LHCN-M2 (cell line): ENCODE data around the gene TBATA. TPM values are rescaled to one million over a fixed set of nuclear protein-coding genes. Genes with fewer than 3 reads are reported as not detected.
A peak's percentile ranks its signal among the peaks of the same experiment; 100 is the strongest.
"Not testable (repeated sequence)": the region's sequence is repeated elsewhere in the genome, so short reads cannot be mapped to it uniquely, and the experiment has no call there.

Experiments used
- DNase-seq: peaks from one replicate; pipeline ENCODE4 v3.0.0-alpha.2; 2012; ENCODE audit warnings: low read depth
- total RNA-seq: library from RNA; depleted of rRNA; stranded (reverse); fragments of >200 nt; gene quantifications from 2 replicates; pipeline ENCODE4 v1.2.3, GENCODE V29; 2014

The TBATA gene
- total RNA-seq, 1 experiment from 2014 or later, result not detected

GRCh38 chr10:70779511-70780369 lies 5.4 kb downstream of the TBATA start:
- no peak for DNase-seq

DNA sequence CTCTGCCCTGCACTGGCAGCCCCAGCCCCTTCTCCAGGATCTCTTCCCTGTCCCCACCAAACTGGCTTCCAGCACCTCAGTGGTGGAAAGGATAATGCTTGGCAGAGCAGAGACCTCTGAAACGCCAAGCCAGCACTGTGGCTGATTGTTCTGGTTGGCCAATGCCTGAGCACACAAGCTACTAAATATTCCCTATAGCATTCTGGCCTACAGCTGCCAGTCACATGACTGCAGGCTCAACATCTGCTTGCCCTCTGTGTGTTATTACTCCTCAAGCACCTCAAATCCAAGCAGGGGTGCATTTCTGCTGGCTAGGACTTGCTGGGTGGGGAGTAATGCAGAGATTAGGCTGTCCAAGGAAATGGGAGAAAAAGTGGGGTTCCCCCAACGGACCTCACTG lies 6.1 kb downstream of the TBATA start:
- peak; percentile 16 for DNase-seq

- DNase-seq, result no peak
Measured at GRCh38 chr10:70778267-70778924, 6.8 kb downstream of the TBATA start.

- no peak for DNase-seq
Measured at GRCh38 chr10:70777063-70777875, 7.9 kb downstream of the TBATA start.

GRCh38 chr10:70776455-70777005 lies 8.6 kb downstream of the TBATA start:
- no peak for DNase-seq

DNA sequence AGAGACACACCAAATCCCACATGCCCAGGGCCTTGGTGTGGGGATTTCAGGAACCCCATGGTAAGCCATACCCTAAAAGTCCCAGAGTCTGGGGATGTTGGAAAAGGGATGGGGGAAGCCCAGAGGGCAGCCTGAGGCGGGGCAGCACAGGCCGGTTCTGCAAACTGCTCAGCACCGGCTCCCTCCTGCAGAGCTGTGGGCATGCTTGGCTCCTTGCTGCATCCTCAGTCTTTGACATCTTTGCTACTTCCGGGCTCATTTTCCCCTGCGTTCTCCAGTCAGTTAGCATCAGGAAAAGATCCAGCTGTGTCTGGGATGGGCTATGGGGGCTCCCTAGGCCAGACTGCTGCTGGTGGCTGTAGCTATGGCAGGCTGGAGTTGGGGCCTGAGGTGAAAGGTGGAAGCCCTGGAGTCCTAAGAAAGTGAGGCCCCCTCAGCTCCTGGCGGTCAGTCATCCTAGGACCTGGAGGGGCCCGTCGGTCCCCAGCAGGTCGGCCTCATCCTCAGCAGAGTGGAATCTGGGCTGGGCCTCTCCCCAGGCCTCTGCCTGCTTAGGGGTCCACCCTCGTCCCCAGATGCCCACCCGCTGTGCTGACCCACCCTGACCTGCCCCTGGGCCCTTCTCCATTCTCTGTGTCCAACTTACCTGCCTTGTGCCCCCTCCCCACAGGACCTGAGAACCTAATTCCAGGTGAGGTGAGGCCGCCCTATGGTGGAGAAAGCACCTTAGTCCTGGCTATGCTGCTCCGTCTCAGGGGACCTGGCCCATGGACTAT lies 9.3 kb downstream of the TBATA start:
- DNase-seq, result no peak

- DNase-seq, result no peak
Measured at GRCh38 chr10:70774810-70775678, 10.1 kb downstream of the TBATA start.

DNA sequence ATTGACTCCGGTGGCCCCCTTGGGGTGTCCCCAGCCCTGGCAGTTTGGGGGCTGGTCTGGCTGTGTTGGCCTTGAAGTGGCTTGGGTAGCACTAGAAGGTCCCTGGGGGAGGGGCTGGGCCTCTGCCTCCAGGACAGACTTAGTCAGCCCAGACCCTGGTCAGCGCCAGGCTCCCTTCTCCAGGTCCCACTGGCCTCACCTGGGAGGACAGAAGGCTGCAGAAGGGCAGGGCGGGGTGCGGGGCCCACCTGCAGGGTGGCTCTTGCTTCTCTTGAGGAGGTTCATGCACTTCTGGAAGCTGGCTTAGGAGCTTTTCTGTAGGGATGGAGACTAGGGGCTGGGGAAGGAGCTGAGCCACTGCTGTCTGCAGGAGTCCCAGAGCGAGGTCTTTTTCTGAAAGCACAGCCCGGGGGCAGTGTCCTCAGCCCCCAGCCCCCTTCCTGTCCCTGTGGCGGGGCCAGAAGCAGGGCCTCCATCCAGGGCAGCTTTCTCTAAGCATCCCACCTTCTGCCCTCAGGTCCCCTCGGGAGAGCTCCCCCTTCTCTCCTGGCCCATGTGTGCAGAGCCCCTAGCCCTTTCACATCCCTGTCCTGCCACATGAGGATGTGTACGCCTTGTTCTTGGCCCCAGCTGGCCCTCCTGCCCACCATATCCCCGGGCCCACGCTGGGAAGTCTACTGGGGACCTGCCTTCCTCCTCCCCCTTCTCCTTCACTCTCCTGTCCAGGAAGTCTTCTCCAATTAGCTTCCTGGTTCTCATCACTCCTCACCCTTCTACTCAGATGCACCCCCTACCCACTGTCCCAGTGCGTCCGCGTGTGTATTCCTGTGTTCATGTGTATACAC lies 11.0 kb downstream of the TBATA start:
- DNase-seq, result no peak

DNA sequence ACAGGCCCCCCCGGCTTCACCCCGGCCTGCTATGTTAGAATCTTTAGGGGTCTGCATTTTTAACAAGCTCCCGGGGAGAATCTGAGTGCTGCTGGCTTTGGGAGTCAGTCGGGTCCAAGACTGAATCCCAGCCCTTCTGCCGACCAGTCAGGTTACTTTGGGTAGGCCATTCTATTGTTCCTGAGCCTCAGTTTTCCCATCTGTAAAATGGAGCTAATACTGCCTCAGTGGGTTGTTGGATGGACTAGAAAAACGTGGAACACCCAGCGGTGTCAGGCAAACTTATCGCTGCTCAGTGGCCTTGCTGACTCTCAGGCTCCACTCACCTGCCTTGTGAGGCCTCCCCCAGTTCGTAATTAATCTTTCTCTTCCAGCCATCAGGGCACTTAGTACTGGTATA lies 11.7 kb downstream of the TBATA start:
- no peak for DNase-seq

DNA sequence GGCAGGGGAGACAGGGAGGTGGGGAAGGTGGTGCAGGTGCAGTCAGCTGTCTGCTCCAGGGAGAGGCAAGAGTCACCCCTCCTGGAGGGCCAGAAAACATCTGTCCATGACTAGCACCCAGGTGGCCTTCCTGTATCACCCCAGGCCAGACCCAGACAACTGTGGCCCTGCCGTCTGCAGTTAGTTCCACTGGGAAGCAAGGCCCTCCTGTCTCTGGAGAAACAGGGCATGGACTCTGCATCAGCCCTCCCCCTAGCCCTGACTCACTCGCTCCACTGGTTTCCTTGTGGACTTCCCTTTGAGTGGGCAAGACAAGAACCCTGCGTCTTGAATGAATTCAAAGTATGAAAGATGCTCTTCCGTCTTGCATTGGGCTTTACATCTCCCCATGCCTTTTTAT lies 12.6 kb downstream of the TBATA start:
- no peak for DNase-seq

- no peak for DNase-seq
Measured at GRCh38 chr10:70771311-70772194, 13.6 kb downstream of the TBATA start.

DNA sequence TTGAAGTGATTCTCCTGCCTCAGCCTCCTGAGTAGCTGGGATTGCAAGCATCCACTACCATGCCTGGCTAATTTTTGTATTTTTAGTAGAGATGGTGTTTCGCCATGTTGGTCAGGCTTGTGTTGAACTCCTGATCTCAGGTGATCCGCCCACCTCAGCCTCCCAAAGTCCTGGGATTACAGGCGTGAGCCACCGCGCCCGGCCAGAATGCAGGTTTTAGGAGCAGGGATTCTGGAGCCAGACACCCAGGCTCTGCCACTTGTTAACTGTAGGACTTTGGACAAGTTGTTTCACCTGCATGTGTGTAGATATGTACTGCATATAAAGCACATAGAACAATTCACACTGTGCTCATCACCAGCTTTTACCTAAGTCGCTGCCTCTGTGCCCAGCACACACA lies 14.7 kb downstream of the TBATA start:
- not testable (repeated sequence) for DNase-seq

DNA sequence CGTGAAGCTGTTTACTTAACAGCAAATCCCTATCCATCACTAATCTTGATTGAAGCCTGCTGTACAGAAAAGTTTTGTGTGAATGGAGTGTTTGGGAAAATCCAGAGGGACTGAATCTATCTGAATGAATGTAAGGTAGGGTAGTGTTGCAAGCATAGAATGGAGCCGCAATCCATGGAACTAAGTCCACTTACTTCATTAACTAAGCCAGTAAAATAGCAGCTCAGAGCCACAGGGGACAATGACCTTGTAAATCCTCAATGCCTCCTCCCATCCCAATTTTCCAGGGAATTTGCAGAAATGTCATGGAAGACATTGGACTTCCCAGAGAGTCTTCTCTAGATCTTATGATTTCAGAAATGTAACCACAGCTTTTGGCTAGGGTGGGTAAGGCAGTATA lies 15.2 kb downstream of the TBATA start:
- DNase-seq, result no peak

- DNase-seq, result no peak
Measured at GRCh38 chr10:70769121-70769520, 16.1 kb downstream of the TBATA start.

GRCh38 chr10:70768026-70768685 lies 17.0 kb downstream of the TBATA start:
- DNase-seq, result not testable (repeated sequence)

DNA sequence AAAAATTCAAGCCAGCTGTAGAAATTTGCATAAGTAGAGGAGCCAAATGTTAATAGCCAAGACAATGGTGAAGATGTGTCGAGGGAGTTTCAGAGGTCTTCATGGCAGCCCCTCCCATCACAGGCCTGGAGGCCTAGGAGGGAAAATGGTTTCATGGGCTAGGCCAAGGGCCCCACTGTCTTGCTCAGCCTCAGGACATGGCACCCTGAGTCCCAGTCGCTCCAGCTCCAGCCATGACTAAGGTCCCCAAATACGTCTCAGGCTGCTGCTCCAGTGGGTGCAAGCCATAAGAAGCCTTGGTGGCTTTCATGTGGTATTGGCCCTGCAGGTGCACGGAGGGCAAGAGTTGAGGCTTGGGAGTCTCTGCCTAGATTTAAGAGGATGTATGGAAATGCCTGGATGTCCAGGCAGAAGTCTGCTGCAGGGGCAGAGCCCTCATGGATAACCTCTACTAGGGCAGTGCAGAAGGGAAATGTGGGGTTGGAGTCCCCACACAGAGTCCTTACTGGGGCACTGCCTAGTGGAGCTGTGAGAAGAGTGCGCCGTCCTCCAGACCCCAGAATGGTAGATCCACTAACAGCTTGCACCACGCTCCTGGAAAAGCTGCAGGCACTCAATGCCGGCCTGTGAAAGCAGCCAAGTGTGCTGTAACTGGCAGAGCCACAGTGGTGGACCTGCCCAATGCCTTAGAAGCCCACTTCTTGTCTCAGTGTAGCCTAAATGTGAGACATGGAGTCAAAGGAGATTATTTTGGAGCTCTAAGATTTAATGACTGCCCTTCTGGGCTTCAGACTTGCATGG lies 19.2 kb downstream of the TBATA start:
- no peak for DNase-seq

- DNase-seq, result no peak
Measured at GRCh38 chr10:70763567-70763966, 21.6 kb downstream of the TBATA start.
